HUES6 (cell line): ENCODE measurements around the gene GLT6D1.

Source experiments
- H3K27ac ChIP-seq: 2 replicates; pipeline ENCODE4 v1.7.0; 2013; ENCODE audit warnings: low read depth, mild to moderate bottlenecking, low read length, inconsistent platforms
- H3K27me3 ChIP-seq: 2 replicates; pipeline ENCODE4 v1.6.1; 2013; ENCODE audit warnings: low read length; ENCODE audit not compliant: control insufficient read depth, insufficient read depth
- H3K36me3 ChIP-seq: 2 replicates; pipeline ENCODE4 v1.6.1; 2013; ENCODE audit warnings: low read length; ENCODE audit not compliant: control insufficient read depth, insufficient read depth
- H3K4me1 ChIP-seq: 2 replicates; pipeline ENCODE4 v1.6.1; 2013; ENCODE audit warnings: low read length; ENCODE audit not compliant: control insufficient read depth, insufficient read depth
- H3K4me3 ChIP-seq: 2 replicates; pipeline ENCODE4 v1.5.1; 2013; ENCODE audit warnings: low read depth, low read length
- H3K9ac ChIP-seq: one replicate; pipeline ENCODE4 v1.6.1; 2013; ENCODE audit warnings: mild to moderate bottlenecking, low read length
- H3K9me3 ChIP-seq: 2 replicates; pipeline ENCODE4 v1.6.1; 2013; ENCODE audit warnings: low read depth, low read length; ENCODE audit not compliant: control insufficient read depth, insufficient read depth

The GLT6D1 gene

GRCh38 chr9:135639196-135639595 lies at the start of gene GLT6D1:
Gene GLT6D1 (minus strand): TSS chr9:135639540. CDS start chr9:135639187, 353 bp downstream.
- Histone ChIP-seq H3K27me3 (no peaks in the 10 kb centered on the region), H3K4me3 (no peak within 1 kb of the TSS), H3K4me1 (no peaks in the 10 kb centered on the region), H3K9ac (no peak within 1 kb of the TSS), H3K9me3 (peaks cover 54% of the 10 kb centered on the region), H3K27ac (no peak within 1 kb of the TSS), H3K36me3 (no peaks in the 10 kb centered on the region)

- Histone ChIP-seq H3K36me3 (no peaks in the 10 kb centered on the region), H3K27me3 (no peaks in the 10 kb centered on the region), H3K4me1 (no peaks in the 10 kb centered on the region), H3K9me3 (no peaks in the 10 kb centered on the region), H3K27ac (no peak overlapping the region), H3K4me3 (no peak overlapping the region), H3K9ac (no peak overlapping the region)
These were observed 49.7 kb upstream of the GLT6D1 start for GRCh38 chr9:135689011-135689410.

GRCh38 chr9:135687216-135687615 lies 47.9 kb upstream of the GLT6D1 start:
- Histone ChIP-seq H3K4me1 (no peaks in the 10 kb centered on the region), H3K9me3 (no peaks in the 10 kb centered on the region), H3K36me3 (no peaks in the 10 kb centered on the region), H3K27me3 (no peaks in the 10 kb centered on the region), H3K9ac (no peak overlapping the region), H3K27ac (no peak overlapping the region), H3K4me3 (no peak overlapping the region)

GRCh38 chr9:135684691-135685090 lies 45.4 kb upstream of the GLT6D1 start:
- Histone ChIP-seq H3K36me3 (no peaks in the 10 kb centered on the region), H3K9ac (no peak overlapping the region), H3K27me3 (no peaks in the 10 kb centered on the region), H3K27ac (no peak overlapping the region), H3K4me1 (no peaks in the 10 kb centered on the region), H3K4me3 (no peak overlapping the region), H3K9me3 (no peaks in the 10 kb centered on the region)

- Histone ChIP-seq H3K9me3 (no peaks in the 10 kb centered on the region), H3K9ac (no peak overlapping the region), H3K36me3 (no peaks in the 10 kb centered on the region), H3K4me3 (no peak overlapping the region), H3K4me1 (no peaks in the 10 kb centered on the region), H3K27me3 (no peaks in the 10 kb centered on the region), H3K27ac (no peak overlapping the region)
These were observed 44.2 kb upstream of the GLT6D1 start for GRCh38 chr9:135683401-135684034.

GRCh38 chr9:135681161-135681560 lies 41.8 kb upstream of the GLT6D1 start:
- H3K27me3 ChIP-seq: no peaks in the 10 kb centered on the region
- H3K4me3 ChIP-seq: no peak overlapping the region
- H3K36me3 ChIP-seq: no peaks in the 10 kb centered on the region
- no peak overlapping the region for H3K9ac ChIP-seq
- H3K9me3 ChIP-seq: no peaks in the 10 kb centered on the region
- no peaks in the 10 kb centered on the region for H3K4me1 ChIP-seq
- no peak overlapping the region for H3K27ac ChIP-seq

- Histone ChIP-seq H3K9me3 (no peaks in the 10 kb centered on the region), H3K27ac (no peak overlapping the region), H3K4me3 (no peak overlapping the region), H3K9ac (no peak overlapping the region), H3K4me1 (no peaks in the 10 kb centered on the region), H3K27me3 (no peaks in the 10 kb centered on the region), H3K36me3 (no peaks in the 10 kb centered on the region)
These were observed 40.7 kb upstream of the GLT6D1 start for GRCh38 chr9:135680056-135680455.

- no peak overlapping the region for H3K27ac ChIP-seq
- no peaks in the 10 kb centered on the region for H3K27me3 ChIP-seq
- no peaks in the 10 kb centered on the region for H3K9me3 ChIP-seq
- no peak overlapping the region for H3K9ac ChIP-seq
- no peak overlapping the region for H3K4me3 ChIP-seq
- H3K36me3 ChIP-seq: no peaks in the 10 kb centered on the region
- no peaks in the 10 kb centered on the region for H3K4me1 ChIP-seq
These were observed 39.1 kb upstream of the GLT6D1 start for GRCh38 chr9:135678236-135679017.

GRCh38 chr9:135677641-135678168 lies 38.4 kb upstream of the GLT6D1 start:
- H3K27ac ChIP-seq: no peak overlapping the region
- no peak overlapping the region for H3K4me3 ChIP-seq
- H3K9ac ChIP-seq: no peak overlapping the region
- no peaks in the 10 kb centered on the region for H3K9me3 ChIP-seq
- H3K36me3 ChIP-seq: no peaks in the 10 kb centered on the region
- no peaks in the 10 kb centered on the region for H3K27me3 ChIP-seq
- H3K4me1 ChIP-seq: no peaks in the 10 kb centered on the region

- Histone ChIP-seq H3K9ac (no peak overlapping the region), H3K4me3 (no peak overlapping the region), H3K36me3 (no peaks in the 10 kb centered on the region), H3K27me3 (no peaks in the 10 kb centered on the region), H3K27ac (no peak overlapping the region), H3K9me3 (no peaks in the 10 kb centered on the region), H3K4me1 (peaks cover 1% of the 10 kb centered on the region; the same call in 1 of the 2 replicates)
These were observed 37.6 kb upstream of the GLT6D1 start for GRCh38 chr9:135676891-135677290.

- Histone ChIP-seq H3K27ac (no peak overlapping the region), H3K4me1 (peaks cover 2% of the 10 kb centered on the region; the same call in 1 of the 2 replicates), H3K4me3 (no peak overlapping the region), H3K27me3 (no peaks in the 10 kb centered on the region), H3K36me3 (no peaks in the 10 kb centered on the region), H3K9me3 (no peaks in the 10 kb centered on the region), H3K9ac (no peak overlapping the region)
These were observed 35.6 kb upstream of the GLT6D1 start for GRCh38 chr9:135674977-135675376.
